Activated T-cell treated with anti-CD3 and anti-CD28 coated beads for 1 hour (primary cell): Measurements from ENCODE around the gene RNF144B.

Source experiments
- DNase-seq: peaks from one replicate; pipeline ENCODE4 v3.0.0-alpha.2; 2020; ENCODE audit warnings: low read depth

RNF144B gene

DNA sequence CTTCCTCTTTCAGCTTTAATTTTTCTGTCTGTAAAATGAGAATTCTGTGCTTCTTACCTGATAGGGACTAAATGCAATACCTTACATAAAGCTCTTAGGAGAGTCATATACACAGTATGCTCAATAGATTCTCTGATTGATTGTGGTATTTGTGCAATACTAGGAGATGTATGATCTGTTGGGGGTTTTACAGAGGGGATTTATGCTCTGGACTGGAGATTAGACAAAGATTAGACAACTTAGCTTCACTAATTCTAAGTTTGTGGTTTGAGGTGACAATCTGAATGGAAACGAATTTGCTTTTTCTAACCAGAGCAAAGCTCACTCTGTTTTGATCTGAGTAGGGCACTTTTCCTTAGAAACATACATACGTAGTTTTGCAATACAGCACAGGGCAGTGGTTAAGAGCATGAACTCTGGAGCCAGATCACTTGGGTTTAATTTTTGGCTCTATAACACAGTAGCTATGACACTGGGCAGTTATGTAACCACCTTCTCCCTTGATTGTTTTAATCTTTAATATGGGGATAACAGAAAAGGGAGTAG is 126.2 kb downstream of the RNF144B start:
- no peak for DNase-seq

GRCh38 chr6:18514180-18514579 is 127.0 kb downstream of the RNF144B start:
- no peak for DNase-seq

GRCh38 chr6:18515767-18516166 is 128.6 kb downstream of the RNF144B start:
- no peak for DNase-seq
